A549 (cell line): ENCODE results near the gene LRTM2. TPM values are rescaled to one million over a fixed set of nuclear protein-coding genes. Genes with fewer than 3 reads are reported as not detected.

Experiments used
- ATAC-seq, 2 experiments: fragments of 200-7000 bp in 1 of 2; fragments of >200 bp in 1 of 2; cut with Nextera tagmentation in 1 of 2; cut with Tn5 transposase in 1 of 2; 3 replicates each; pipeline versions ENCODE4 v1.8.0 to v1.9.1; 2018 to 2020; ENCODE audit warnings: mild to moderate bottlenecking in 1 of 2, moderate library complexity in 1 of 2
- CTCF ChIA-PET: fragments of 300-600 bp; sonication (Branson Sonifier 250); formaldehyde crosslinking; extraction: SDS; loops from one replicate; lab custom pipeline; 2021; ENCODE audit warnings: antibody characterized with exemption, inconsistent platforms; lab: Yijun Ruan, JAX
- POLR2A ChIA-PET: fragments of 350-600 bp; formaldehyde crosslinking; extraction: SDS; loops from one replicate; lab custom pipeline; 2021; ENCODE audit warnings: antibody characterized with exemption, inconsistent platforms; lab: Yijun Ruan, JAX
- DNase-seq, 2 experiments: peaks; one replicate each; pipeline versions ENCODE4 v3.0.0 to v3.0.0-alpha.2; 2011 to 2016; ENCODE audit warnings: low read depth in 1 of 2, low spot score in 1 of 2
- FAIRE-seq: peaks from 2 replicates; lab custom pipeline; 2011; peaks lifted over from hg19 to GRCh38; lab: Jason Lieb, UNC
- H3K27ac ChIP-seq, 2 experiments: fragments of >200 bp; sonication (Bioruptor Twin); formaldehyde crosslinking; 3 replicates each; pipeline ENCODE4 v1.5.1; 2016 to 2017
- H3K4me1 ChIP-seq: fragments of >200 bp; sonication (Bioruptor Twin); formaldehyde crosslinking; 3 replicates; pipeline ENCODE4 v1.6.1; 2016
- H3K4me2 ChIP-seq: fragments of >200 bp; sonication (Bioruptor Twin); formaldehyde crosslinking; 3 replicates; pipeline ENCODE4 v1.6.1; 2016
- H3K4me3 ChIP-seq: fragments of >200 bp; sonication (Bioruptor Twin); formaldehyde crosslinking; 3 replicates; pipeline ENCODE4 v1.5.1; 2016
- H3K9me3 ChIP-seq: fragments of >200 bp; sonication (Bioruptor Twin); formaldehyde crosslinking; 3 replicates; pipeline ENCODE4 v1.6.1; 2016
- EHF ChIP-seq: fragments of 250-450 bp; sonication (Bioruptor Pico); IDR thresholded peaks from 2 replicates; pipeline ENCODE4 v1.5.0; 2020; ENCODE audit warnings: mild to moderate bottlenecking
- EHMT2 ChIP-seq: fragments of 200-600 bp; sonication (generic); IDR thresholded peaks from 2 replicates; pipeline ENCODE4 v1.6.1; 2016; ENCODE audit warnings: antibody characterized with exemption, low read depth, mild to moderate bottlenecking, moderate library complexity
- EP300 ChIP-seq, 2 experiments: fragments of >200 bp; sonication (Bioruptor Twin); formaldehyde crosslinking; IDR thresholded peaks; 2 replicates in 1 of 2; 3 replicates in 1 of 2; pipeline ENCODE4 v1.6.1; 2016 to 2017
- ESRRA ChIP-seq: fragments of 150-350 bp; IDR thresholded peaks from 2 replicates; pipeline ENCODE4 v1.6.1; 2014; ENCODE audit warnings: mild to moderate bottlenecking, low read length, borderline replicate concordance
- GATA3 ChIP-seq: IDR thresholded peaks from 2 replicates; pipeline ENCODE4 v1.6.1; 2012; ENCODE audit warnings: borderline replicate concordance
- HEYL ChIP-seq: fragments of 250-450 bp; sonication (Bioruptor Pico); IDR thresholded peaks from 2 replicates; pipeline ENCODE4 v1.8.0; 2021; ENCODE audit warnings: mild to moderate bottlenecking, moderate library complexity
- HOXA7 ChIP-seq: fragments of 250-450 bp; sonication (Bioruptor Pico); IDR thresholded peaks from 2 replicates; pipeline ENCODE4 v1.5.0; 2020; ENCODE audit warnings: mild to moderate bottlenecking, moderate library complexity
- HOXB13 ChIP-seq: fragments of 250-450 bp; sonication (Bioruptor Pico); IDR thresholded peaks from 2 replicates; pipeline ENCODE4 v1.5.0; 2020; ENCODE audit warnings: low read depth, mild to moderate bottlenecking, moderate library complexity
- KDM1A ChIP-seq: fragments of 200-600 bp; sonication (generic); IDR thresholded peaks from 2 replicates; pipeline ENCODE4 v1.6.1; 2016; ENCODE audit warnings: low read depth, mild to moderate bottlenecking
- KDM5A ChIP-seq: fragments of 200-600 bp; sonication (generic); IDR thresholded peaks from 2 replicates; pipeline ENCODE4 v1.6.1; 2016; ENCODE audit warnings: antibody characterized with exemption, mild to moderate bottlenecking
- MAFK ChIP-seq: fragments of 450-650 bp; IDR thresholded peaks from 2 replicates; pipeline ENCODE4 v1.6.1; 2014; ENCODE audit not compliant: partially characterized antibody
- NFE2L2 ChIP-seq: fragments of 150-350 bp; conservative IDR thresholded peaks from 2 replicates; pipeline ENCODE4 v1.6.1; 2014; ENCODE audit warnings: low read length
- NPAS2 ChIP-seq: fragments of 250-450 bp; sonication (Bioruptor Pico); IDR thresholded peaks from 2 replicates; pipeline ENCODE4 v1.8.0; 2022; ENCODE audit warnings: mild to moderate bottlenecking, moderate library complexity, borderline replicate concordance
- NR3C1 ChIP-seq: fragments of >200 bp; sonication (Bioruptor Twin); formaldehyde crosslinking; IDR thresholded peaks from 3 replicates; pipeline ENCODE4 v1.6.1; 2017
- POLR2A ChIP-seq: IDR thresholded peaks from 2 replicates; pipeline ENCODE4 v1.6.1; 2012; ENCODE audit warnings: mild to moderate bottlenecking, low read length
- RAD21 ChIP-seq, 2 experiments: fragments of >200 bp in 1 of 2; sonication (Bioruptor Twin) in 1 of 2; formaldehyde crosslinking in 1 of 2; IDR thresholded peaks in 1 of 2; conservative IDR thresholded peaks in 1 of 2; 2 replicates in 1 of 2; 3 replicates in 1 of 2; pipeline ENCODE4 v1.6.1; 2012 to 2018; ENCODE audit warnings: inconsistent platforms in 1 of 2
- RARB ChIP-seq: fragments of 250-450 bp; sonication (Bioruptor Pico); IDR thresholded peaks from 2 replicates; pipeline ENCODE4 v1.8.0; 2021; ENCODE audit warnings: mild to moderate bottlenecking, moderate library complexity
- RFX5 ChIP-seq: fragments of 450-650 bp; IDR thresholded peaks from 2 replicates; pipeline ENCODE4 v1.7.1; 2014; ENCODE audit warnings: antibody characterized with exemption, mild to moderate bottlenecking, moderate library complexity
- SREBF2 ChIP-seq: fragments of 450-650 bp; IDR thresholded peaks from 2 replicates; pipeline ENCODE4 v1.6.1; 2014; ENCODE audit warnings: mild to moderate bottlenecking, moderate library complexity
- TFCP2L1 ChIP-seq: fragments of 250-450 bp; sonication (Bioruptor Pico); IDR thresholded peaks from 2 replicates; pipeline ENCODE4 v1.5.0; 2021; ENCODE audit warnings: mild to moderate bottlenecking
- TP53 ChIP-seq: fragments of 250-450 bp; sonication (Bioruptor Pico); IDR thresholded peaks from 2 replicates; pipeline ENCODE4 v1.5.0; 2021; ENCODE audit warnings: mild to moderate bottlenecking, moderate library complexity
- ZC3H11A ChIP-seq: fragments of 450-650 bp; IDR thresholded peaks from 2 replicates; pipeline ENCODE4 v1.6.1; 2014; ENCODE audit warnings: antibody characterized with exemption, mild to moderate bottlenecking
- WGBS: methylation state at CpG from one replicate; pipeline ENCODE4 v1.1.6; 2017; ENCODE audit errors: missing lambda C conversion rate; 5-methylcytosine and 5-hydroxymethylcytosine counted together
- polyA plus RNA-seq, 4 experiments: library from polyadenylated mRNA; depleted of rRNA in 3 of 4; stranded (reverse); fragments of >200 nt; fragmentation: RNase III in 1 of 4; extraction: RNeasy Plus Mini Kit Qiagen cat#74134 plus additional on column Dnase treatment in 1 of 4; gene quantifications; 2 replicates in 3 of 4; 3 replicates in 1 of 4; pipeline ENCODE4 v1.2.3, GENCODE V29; 2011 to 2017
- TF ChIP-seq, protein P1 (sequence below): fragments of 250-450 bp; sonication (Bioruptor Pico); IDR thresholded peaks from 2 replicates; pipeline ENCODE4 v1.5.0; 2021; ENCODE audit warnings: mild to moderate bottlenecking, moderate library complexity, borderline replicate concordance
- TF ChIP-seq, protein P2 (sequence below): IDR thresholded peaks from 2 replicates; pipeline ENCODE4 v1.6.1; 2012; ENCODE audit warnings: low read depth, borderline replicate concordance
- TF ChIP-seq, protein P3 (sequence below): fragments of 150-350 bp; IDR thresholded peaks from 2 replicates; pipeline ENCODE4 v1.6.1; 2014; ENCODE audit warnings: low read depth, mild to moderate bottlenecking, low read length
- TF ChIP-seq, protein P4 (sequence below): fragments of >200 bp; sonication (Bioruptor Twin); formaldehyde crosslinking; IDR thresholded peaks from 3 replicates; pipeline ENCODE4 v1.5.1; 2016

The LRTM2 gene
- polyA plus RNA-seq, 2 of the 4 experiments (the other 2 are of a cell fraction) = not detected

DNA sequence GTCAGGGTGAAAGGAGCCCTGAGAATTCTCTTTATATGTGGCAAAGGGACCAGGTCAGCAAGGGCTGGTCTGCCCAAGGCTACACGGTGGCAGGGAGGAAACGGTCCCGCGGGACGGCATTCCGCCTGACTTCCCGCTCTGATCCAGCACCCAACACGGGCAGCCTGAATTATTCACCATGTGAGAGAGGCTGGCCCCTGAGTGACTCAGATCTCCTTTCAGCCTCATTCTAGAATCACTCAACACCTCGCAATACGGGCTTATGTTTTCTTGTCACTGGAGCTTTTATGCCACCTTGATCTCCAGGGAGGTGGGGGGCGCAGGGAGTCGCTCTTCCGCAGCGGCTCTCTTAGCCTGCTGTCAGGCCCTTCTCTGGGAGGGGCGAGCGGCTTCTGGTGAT lies 8.5 kb downstream of the LRTM2 start:
- CTCF ChIA-PET = interaction anchor here (0.9 to 1.7 kb wide), 2 partner anchors 16 to 111 kb away, joined by 3 to 6 read pairs; no protein-coding TSS in a partner anchor
- no peak overlapping the region for H3K27ac ChIP-seq
- TF ChIP-seq EHMT2 = no peak
- no peak for TF ChIP-seq RARB
- no peak for TF ChIP-seq ESRRA
- TF ChIP-seq HOXA7 (CRISPR knock-in tag) = no peak
- TF ChIP-seq NR3C1 = no peak
- no peak for TF ChIP-seq NFE2L2
- TF ChIP-seq HEYL (CRISPR knock-in tag) = no peak
- TF ChIP-seq, protein P1, sequence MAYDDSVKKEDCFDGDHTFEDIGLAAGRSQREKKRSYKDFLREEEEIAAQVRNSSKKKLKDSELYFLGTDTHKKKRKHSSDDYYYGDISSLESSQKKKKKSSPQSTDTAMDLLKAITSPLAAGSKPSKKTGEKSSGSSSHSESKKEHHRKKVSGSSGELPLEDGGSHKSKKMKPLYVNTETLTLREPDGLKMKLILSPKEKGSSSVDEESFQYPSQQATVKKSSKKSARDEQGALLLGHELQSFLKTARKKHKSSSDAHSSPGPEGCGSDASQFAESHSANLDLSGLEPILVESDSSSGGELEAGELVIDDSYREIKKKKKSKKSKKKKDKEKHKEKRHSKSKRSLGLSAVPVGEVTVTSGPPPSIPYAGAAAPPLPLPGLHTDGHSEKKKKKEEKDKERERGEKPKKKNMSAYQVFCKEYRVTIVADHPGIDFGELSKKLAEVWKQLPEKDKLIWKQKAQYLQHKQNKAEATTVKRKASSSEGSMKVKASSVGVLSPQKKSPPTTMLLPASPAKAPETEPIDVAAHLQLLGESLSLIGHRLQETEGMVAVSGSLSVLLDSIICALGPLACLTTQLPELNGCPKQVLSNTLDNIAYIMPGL (CRISPR knock-in tag) = no peak
- TF ChIP-seq KDM1A = no peak
- no peak for TF ChIP-seq MAFK
- TF ChIP-seq, protein P2, sequence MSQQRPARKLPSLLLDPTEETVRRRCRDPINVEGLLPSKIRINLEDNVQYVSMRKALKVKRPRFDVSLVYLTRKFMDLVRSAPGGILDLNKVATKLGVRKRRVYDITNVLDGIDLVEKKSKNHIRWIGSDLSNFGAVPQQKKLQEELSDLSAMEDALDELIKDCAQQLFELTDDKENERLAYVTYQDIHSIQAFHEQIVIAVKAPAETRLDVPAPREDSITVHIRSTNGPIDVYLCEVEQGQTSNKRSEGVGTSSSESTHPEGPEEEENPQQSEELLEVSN = no peak
- no peak for TF ChIP-seq EP300 (IDR thresholded peaks at IDR 0.05)
- TF ChIP-seq HOXB13 (CRISPR knock-in tag) = no peak
- TF ChIP-seq GATA3 = no peak
- TF ChIP-seq NPAS2 = no peak
- TF ChIP-seq POLR2A = no peak
- TF ChIP-seq TP53 = no peak
- TF ChIP-seq RFX5 = no peak
- WGBS = 65% methylated on average over 16 of the region's 16 CpGs
- FAIRE-seq = no peak
- H3K4me3 ChIP-seq = no peak overlapping the region
- no peaks in the 10 kb centered on the region for H3K9me3 ChIP-seq
- ATAC-seq = no peak
- DNase-seq = no peak
- no peaks in the 10 kb centered on the region for H3K4me1 ChIP-seq
- POLR2A ChIA-PET = no interaction called here
- no peak overlapping the region for H3K4me2 ChIP-seq

DNA sequence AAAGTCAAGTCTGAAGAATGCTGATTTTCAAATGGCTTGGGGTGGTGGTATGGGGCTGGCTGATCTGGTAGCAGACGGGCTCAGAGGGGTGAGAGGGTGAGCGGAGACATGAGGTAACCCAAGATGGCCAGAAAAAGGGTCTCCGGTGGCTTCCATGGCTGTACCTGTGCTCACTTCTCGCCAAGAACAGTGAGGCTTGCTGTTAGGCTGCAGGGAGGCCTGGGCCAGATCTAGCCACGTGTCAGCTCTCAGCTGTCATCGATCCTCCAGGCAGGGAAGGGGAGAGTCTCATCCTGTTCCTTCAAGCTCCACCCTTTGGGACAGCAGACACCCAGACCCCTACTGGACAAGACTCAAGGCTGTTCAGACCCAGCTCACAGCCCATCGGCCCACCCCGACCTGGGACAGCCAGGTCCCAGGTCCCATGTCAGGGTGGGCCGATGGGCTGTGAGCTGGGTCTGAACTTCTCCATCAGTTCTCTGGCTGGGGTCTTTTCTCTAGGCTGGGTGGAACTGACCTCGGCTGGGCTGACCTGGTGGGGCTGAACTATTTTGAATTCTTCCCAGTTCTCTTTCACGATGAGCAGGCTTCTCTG lies 9.0 kb downstream of the LRTM2 start:
- H3K4me3 ChIP-seq = no peak overlapping the region
- CTCF ChIA-PET = interaction anchor here (0.9 kb wide), 1 partner anchor 15 kb away, joined by 3 read pairs; no protein-coding TSS in a partner anchor
- DNase-seq (no peak), ATAC-seq (no peak)
- no peaks in the 10 kb centered on the region for H3K4me1 ChIP-seq
- no peaks in the 10 kb centered on the region for H3K9me3 ChIP-seq
- no peak for TF ChIP-seq KDM1A
- no peak for TF ChIP-seq RAD21 (conservative IDR thresholded peaks at IDR 0.05 in 1 of 2, IDR thresholded peaks at IDR 0.05 in 1 of 2)
- TF ChIP-seq TFCP2L1 (CRISPR knock-in tag) = no peak
- TF ChIP-seq RFX5 = no peak
- TF ChIP-seq, protein P3, sequence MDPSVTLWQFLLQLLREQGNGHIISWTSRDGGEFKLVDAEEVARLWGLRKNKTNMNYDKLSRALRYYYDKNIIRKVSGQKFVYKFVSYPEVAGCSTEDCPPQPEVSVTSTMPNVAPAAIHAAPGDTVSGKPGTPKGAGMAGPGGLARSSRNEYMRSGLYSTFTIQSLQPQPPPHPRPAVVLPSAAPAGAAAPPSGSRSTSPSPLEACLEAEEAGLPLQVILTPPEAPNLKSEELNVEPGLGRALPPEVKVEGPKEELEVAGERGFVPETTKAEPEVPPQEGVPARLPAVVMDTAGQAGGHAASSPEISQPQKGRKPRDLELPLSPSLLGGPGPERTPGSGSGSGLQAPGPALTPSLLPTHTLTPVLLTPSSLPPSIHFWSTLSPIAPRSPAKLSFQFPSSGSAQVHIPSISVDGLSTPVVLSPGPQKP = no peak
- no peak for TF ChIP-seq SREBF2
- no peak for TF ChIP-seq EHF
- TF ChIP-seq, protein P4, sequence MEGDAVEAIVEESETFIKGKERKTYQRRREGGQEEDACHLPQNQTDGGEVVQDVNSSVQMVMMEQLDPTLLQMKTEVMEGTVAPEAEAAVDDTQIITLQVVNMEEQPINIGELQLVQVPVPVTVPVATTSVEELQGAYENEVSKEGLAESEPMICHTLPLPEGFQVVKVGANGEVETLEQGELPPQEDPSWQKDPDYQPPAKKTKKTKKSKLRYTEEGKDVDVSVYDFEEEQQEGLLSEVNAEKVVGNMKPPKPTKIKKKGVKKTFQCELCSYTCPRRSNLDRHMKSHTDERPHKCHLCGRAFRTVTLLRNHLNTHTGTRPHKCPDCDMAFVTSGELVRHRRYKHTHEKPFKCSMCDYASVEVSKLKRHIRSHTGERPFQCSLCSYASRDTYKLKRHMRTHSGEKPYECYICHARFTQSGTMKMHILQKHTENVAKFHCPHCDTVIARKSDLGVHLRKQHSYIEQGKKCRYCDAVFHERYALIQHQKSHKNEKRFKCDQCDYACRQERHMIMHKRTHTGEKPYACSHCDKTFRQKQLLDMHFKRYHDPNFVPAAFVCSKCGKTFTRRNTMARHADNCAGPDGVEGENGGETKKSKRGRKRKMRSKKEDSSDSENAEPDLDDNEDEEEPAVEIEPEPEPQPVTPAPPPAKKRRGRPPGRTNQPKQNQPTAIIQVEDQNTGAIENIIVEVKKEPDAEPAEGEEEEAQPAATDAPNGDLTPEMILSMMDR = no peak
- TF ChIP-seq ZC3H11A = no peak
- no peak for TF ChIP-seq TP53
- TF ChIP-seq KDM5A = no peak
- no peak for TF ChIP-seq ESRRA
- TF ChIP-seq, all 56 proteins: peak for 0
- no peak for FAIRE-seq
- 37% methylated on average over 11 of the region's 11 CpGs for WGBS
- no peak overlapping the region for H3K27ac ChIP-seq
- POLR2A ChIA-PET = no interaction called here
- no peak overlapping the region for H3K4me2 ChIP-seq
